NCI-H524 (cell line): ENCODE results near the gene FHOD3.

Experiments
- DNase-seq, 2 experiments: peaks; one replicate each; lab custom pipeline; 2025; lab: John Stamatoyannopoulos, UW

Gene FHOD3

GRCh38 chr18:36519358-36519757, 221.8 kb downstream of the FHOD3 start:
- DNase-seq: no peak

GRCh38 chr18:36522509-36522908, 225.0 kb downstream of the FHOD3 start:
- DNase-seq: no peak

- no peak for DNase-seq
These were observed 228.4 kb downstream of the FHOD3 start for GRCh38 chr18:36525913-36526312.

DNA sequence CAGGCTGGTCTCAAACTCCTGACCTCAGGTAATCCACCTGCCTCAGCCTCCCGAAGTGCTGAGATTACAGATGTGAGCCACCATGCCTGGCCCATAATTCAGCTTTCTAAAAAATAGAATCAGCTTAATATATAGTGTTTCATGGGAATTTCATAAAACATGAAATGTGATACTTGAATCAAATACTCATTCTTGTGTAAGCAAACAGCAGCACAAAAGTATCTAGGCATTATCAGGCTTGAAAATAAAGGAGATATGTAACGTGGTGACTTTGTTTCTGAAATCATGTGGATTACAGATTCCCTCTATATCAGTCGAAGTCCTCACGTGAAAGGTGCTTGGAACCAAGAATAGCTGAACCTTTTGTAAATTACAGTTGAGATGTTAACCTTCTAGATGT, 229.1 kb downstream of the FHOD3 start:
- DNase-seq: no peak

DNA sequence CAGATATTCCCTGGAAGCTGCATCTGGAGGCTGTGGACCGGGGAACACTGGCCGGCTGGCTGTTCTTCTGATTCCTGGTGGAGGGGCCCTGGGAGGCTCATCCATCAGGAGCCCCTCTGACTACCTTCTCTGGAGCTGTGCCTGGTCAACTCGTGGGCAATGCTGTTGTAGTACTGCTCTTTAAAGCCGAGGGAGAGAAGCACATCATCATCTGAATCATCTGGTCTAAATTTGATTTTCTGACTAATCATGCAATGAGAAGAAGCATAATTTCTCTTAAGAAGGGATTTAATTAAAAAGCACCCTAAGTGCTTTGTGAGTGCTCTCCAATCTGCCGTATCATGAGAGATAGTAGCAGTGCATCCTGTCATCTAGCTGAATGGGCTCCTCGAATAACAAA, 229.5 kb downstream of the FHOD3 start:
- DNase-seq: peak; percentile 51 to 90

GRCh38 chr18:36527740-36528455, 230.4 kb downstream of the FHOD3 start:
- DNase-seq: no peak

DNA sequence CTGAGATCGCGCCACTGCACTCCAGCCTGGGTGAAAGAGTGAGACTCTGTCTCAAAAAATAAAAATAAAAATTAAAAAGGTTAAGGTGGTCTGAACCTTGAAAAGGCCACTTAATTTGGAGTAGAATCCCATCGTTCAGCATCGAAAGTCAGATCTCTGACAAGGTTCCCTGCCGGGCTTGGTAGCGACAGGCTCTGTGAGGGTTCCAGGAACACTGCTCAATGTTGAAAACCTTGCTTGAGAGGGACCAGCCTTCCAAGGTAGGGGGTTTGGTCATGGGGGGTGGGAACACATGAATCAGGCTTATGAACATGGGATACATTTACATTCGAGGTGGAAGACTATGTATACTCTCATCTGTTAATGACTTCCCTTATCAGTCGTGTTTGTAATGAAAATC, 232.2 kb downstream of the FHOD3 start:
- no peak for DNase-seq

GRCh38 chr18:36530676-36531405, 233.3 kb downstream of the FHOD3 start:
- peak; percentile 52 to 86 for DNase-seq

DNA sequence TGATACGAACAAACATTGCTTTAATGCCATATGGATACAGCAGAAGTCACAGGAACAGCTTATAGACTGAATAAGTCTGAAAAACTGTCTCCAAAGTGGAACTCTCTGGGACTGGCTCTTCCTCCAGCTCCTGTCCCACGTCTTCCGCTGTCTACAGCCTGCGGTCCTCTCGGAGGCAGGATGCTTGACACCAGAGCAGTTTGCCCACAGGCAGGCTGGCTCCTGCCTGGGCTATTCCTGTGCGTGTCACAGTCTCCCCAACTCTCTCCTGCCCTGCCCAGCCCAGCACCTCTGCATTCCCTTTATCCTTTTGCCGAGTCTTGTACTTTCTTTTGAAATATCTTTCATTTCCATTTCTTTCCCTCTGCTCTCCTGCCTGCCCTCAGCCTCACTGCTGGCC, 234.1 kb downstream of the FHOD3 start:
- DNase-seq: no peak

GRCh38 chr18:36532394-36532793, 234.9 kb downstream of the FHOD3 start:
- no peak for DNase-seq

GRCh38 chr18:36532815-36533214, 235.3 kb downstream of the FHOD3 start:
- DNase-seq: no peak

DNA sequence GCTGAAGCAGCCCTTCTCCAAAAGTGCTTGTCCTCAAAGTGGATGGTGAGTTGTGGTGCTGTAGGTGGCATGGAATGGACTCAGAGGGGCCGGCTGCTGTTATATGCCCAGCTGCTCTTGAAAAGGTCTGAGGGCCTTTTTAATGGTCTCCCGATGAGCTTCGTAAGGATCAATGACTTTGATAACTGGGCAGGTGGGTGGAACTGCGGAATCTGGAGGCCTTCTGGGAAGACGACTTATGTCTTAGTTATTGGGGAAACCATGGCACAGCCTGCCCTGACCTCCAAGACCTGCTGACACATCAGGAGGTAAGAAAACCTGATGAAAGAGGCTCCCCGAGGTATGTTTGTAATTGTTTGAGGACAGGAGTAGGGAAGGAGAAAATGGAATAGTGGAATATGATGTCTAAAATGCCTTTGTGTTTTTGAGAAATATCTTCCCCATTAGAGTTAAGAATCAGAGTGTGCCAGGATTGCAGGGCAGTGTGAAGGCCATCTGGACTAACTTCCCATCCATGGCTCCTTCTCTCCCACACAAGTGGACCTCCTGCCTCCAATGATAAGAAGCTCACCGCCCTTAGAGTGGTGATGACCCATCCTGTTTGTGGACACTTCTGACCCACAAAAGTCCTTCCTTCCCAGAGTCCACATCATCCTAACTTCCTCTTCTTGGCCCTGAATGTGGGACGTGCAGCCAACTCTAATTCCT, 236.1 kb downstream of the FHOD3 start:
- DNase-seq: peak in 1 of 2 experiments; percentile 9

DNA sequence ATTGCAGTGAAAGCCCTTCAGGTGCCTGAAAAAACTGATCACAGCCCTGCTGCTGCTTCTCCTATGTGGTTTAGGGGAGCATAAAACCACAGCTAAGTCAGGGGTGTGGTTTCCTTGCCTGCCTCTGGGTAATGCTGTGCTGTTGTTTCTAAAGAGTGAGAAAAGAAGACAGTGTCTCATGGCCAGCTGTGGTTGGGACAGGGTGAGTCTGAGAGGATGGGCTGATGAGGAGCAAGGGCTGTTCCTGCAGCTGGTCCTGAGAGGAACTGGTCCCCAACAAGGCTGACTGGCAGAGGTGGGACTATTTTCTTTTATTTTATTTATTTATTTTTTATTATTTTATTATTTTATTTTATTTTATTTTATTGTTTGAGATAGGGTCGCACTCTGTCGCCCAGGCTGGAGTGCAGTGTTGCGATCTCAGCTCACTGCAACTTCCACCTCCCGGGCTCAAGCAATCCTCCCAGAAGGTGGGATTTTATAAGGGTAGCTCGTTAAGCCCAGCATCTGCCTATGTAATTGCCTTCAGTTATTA, 236.7 kb downstream of the FHOD3 start:
- peak in 1 of 2 experiments; percentile 48 for DNase-seq

GRCh38 chr18:36535202-36535935, 237.9 kb downstream of the FHOD3 start:
- DNase-seq: no peak

- DNase-seq: peak; percentile 77 to 89
These were observed 238.9 kb downstream of the FHOD3 start for GRCh38 chr18:36536426-36536825.

GRCh38 chr18:36537289-36537688, 239.8 kb downstream of the FHOD3 start:
- DNase-seq: no peak

DNA sequence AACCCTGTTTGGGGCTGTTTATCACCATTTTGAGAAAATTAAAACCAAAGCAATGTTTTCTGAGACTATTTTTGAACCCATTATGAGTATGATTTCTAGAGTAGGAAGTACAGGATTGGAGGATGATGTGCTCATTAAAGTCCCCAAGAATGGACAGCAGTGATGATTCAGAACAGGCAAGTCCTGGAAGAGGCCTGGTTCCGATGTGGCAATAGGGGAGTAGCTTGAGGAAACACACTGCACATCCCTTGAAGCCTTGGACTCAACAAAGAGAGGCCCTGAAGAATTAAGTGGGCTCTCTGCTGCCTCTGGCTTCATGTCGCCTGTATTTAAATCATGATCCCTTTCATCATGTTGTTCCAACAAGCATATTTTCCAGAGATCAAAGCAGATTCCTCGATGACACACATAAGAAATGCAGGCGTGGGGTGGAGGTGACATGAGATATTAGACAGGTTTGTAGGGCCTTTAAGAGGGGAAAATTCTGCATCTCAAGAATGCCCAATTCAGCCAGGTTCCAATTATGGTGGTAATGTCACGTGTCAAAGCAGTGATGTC, 242.2 kb downstream of the FHOD3 start:
- DNase-seq: no peak

DNA sequence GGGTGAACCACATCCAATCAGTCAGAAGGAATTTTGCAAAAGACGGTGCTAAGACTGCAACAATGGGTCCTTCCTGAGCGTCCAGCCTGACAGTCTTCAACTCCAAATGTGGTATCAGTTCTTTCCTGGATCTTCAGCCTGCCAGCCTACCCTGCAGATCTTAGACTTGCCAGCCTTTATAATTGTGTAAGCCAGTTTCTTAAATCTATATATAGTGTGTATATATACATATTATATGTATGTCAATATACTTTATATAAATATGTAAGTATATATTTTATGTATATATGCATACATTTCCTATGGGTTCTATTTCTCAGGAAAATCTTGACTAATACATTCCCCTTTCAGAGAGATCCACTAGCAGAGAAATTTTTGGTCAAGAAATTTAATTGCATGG, 245.5 kb downstream of the FHOD3 start:
- no peak for DNase-seq

DNA sequence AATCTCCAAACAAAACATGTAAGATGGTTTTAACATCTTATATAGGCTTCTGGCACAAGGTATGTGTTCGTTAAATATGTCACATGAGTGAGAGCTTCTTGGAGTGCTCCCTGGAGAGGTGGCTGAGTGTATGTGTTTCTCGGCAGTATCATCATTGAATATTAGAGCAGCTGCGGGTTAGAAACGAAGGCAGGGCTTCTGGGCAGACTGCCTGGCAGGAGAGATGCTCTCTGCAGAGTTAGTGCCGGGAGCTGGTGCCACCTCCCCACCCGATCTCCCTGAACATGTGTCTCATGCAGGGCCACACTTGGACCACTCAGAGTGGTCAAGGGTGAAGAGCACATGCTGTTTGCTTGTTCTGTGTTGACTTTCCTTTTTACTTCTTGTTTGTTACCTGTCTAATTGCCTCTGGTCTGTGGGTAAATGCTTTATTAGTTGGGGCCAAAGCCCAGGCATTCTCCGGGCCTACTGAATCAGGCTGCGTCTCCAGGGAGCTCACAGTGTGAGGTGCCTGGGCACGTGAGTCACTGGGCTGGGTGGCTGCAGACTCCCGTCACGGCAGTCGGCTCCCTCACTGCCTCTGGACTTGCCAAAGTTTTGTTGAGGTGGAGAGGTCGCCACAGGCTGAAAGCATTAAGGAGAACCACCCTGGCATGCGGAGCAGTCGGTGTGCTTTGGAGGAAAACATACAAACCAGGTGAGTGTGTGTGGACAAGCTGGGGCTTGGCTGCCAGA, 246.6 kb downstream of the FHOD3 start:
- peak; percentile 41 to 86 for DNase-seq

GRCh38 chr18:36545821-36546427, 248.4 kb downstream of the FHOD3 start:
- DNase-seq: no peak

DNA sequence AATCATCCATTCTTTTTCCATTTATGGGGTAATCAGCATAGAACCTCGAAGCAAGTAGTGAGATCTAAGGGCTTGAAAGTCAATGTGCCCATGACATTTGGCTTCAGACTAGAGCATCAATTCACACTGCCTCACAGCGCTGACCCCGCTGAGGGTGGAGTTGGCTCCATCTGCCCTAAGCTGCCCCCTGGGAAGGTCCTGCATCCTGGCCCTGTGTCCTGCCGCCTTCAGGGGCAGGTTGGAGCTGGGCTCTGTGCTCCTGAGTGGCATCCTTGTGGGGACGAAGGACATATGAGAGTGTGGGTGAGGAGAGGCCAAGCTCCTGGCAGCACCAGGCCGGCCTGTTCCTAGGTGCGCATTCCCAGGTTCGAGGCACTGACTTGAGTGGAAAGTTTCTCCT, 249.4 kb downstream of the FHOD3 start:
- no peak for DNase-seq
